Measurements from ENCODE around the gene SCFD2. TPM values are rescaled to one million over a fixed set of nuclear protein-coding genes. Genes with fewer than 3 reads are reported as not detected.

SCFD2 gene
- total RNA-seq, 1 donor, result 33.2 TPM

DNA sequence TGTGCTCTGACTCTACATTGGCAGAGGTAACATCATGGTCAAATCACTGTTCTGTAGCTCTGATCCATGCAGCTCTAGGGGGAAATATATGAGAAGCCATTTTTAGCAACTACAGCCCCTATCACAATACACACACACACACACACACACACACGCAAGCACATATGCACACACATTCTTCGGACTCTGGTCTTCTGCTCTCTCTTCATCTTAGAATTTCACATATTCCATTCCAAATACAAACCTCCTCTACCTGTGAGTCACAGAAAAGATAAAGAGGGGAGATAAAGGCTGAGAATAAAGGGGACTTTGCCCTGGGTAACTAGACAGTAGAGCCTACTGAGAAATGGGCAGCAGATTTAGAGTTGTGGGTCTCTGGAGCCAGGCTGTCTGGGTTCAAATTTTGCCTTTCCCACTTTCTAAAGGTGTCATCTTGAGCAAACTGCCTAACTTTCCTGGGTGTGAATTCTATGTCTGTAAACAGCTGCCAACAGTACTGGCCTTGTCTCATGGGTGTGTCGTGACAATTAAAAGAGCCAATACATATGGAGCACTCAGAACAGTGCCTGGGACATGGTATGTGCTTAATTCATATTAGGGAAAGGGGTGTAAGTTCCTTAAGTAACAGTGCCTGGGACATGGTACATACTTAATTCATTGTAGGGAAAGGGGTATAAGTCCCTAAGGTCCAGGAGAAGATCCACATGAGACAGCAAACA is 515.3 kb downstream of the SCFD2 start:
- H3K4me3 ChIP-seq (ENCODE audit: low read depth, low read length), result no peak overlapping the region
- no peak for DNase-seq (ENCODE audit: low read depth)
- TF ChIP-seq, protein P1, sequence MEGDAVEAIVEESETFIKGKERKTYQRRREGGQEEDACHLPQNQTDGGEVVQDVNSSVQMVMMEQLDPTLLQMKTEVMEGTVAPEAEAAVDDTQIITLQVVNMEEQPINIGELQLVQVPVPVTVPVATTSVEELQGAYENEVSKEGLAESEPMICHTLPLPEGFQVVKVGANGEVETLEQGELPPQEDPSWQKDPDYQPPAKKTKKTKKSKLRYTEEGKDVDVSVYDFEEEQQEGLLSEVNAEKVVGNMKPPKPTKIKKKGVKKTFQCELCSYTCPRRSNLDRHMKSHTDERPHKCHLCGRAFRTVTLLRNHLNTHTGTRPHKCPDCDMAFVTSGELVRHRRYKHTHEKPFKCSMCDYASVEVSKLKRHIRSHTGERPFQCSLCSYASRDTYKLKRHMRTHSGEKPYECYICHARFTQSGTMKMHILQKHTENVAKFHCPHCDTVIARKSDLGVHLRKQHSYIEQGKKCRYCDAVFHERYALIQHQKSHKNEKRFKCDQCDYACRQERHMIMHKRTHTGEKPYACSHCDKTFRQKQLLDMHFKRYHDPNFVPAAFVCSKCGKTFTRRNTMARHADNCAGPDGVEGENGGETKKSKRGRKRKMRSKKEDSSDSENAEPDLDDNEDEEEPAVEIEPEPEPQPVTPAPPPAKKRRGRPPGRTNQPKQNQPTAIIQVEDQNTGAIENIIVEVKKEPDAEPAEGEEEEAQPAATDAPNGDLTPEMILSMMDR (IDR thresholded peaks at IDR 0.05; ENCODE audit: insufficient read depth, low read depth, low read length), result no peak

DNA sequence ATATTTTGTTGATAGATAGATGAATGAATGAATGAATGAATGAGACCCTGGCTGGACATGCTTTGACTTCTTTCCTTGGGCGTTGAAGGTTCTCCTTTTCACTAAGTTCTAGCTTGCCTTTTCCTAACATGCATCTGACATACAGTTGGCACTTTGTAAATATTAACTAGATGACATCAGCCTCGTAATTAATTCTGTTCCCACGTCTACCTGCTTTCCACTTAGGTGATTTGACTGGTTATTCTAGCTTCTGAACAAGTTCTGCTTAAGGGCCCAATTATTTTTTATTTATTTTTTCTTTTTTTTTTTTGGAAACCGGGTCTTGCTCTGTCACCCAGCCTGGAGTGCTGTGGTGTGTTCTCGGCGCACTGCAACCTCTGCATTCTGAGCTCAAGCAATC is 517.6 kb downstream of the SCFD2 start:
- no peak overlapping the region for H3K4me3 ChIP-seq (ENCODE audit: low read depth, low read length)
- TF ChIP-seq, protein P1 (IDR thresholded peaks at IDR 0.05; ENCODE audit: insufficient read depth, low read depth, low read length), result no peak
- no peak for DNase-seq (ENCODE audit: low read depth)

DNA sequence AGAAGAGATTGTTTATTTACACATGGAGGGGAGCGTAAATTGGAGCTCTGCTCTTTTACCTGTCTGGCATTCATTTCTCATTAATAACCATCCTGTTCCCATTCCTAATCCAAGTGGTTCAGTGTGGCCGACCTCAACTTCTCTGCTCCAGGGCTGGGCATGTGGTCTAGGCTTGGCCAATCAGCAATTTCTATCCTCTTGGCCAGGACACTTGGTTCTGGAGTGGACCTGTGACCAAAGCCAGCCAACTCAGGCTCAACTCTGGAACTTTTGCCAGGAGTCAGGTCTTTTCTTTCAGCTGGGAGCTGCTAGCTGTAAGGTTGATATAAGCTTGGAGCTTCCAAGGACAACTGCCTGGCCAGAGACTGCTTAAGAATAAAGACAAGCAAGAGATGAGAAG is 519.4 kb downstream of the SCFD2 start:
- H3K4me3 ChIP-seq (ENCODE audit: low read depth, low read length), result no peak overlapping the region
- TF ChIP-seq, protein P1 (IDR thresholded peaks at IDR 0.05; ENCODE audit: insufficient read depth, low read depth, low read length), result no peak
- DNase-seq (ENCODE audit: low read depth), result no peak

DNA sequence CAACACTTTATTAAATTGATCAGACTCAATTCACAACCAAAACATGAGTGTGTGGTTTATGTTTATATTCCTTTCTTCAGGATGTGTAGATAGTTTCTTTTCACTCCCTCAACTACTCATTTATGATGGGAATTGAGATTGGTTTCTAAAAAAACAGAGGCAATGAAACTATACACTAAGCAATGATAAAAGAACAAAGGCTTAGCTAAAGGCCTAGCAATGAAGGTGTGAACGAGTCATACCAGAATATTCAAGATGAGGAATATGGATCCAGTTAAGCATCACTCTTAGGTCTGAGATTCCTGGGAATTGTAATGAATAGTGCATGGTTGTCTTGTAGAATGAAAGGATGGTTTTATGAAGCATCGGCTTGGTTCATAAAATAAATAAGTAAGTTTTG is 521.3 kb downstream of the SCFD2 start:
- TF ChIP-seq, protein P1 (IDR thresholded peaks at IDR 0.05; ENCODE audit: insufficient read depth, low read depth, low read length), result no peak
- no peak overlapping the region for H3K4me3 ChIP-seq (ENCODE audit: low read depth, low read length)
- DNase-seq (ENCODE audit: low read depth), result no peak

DNA sequence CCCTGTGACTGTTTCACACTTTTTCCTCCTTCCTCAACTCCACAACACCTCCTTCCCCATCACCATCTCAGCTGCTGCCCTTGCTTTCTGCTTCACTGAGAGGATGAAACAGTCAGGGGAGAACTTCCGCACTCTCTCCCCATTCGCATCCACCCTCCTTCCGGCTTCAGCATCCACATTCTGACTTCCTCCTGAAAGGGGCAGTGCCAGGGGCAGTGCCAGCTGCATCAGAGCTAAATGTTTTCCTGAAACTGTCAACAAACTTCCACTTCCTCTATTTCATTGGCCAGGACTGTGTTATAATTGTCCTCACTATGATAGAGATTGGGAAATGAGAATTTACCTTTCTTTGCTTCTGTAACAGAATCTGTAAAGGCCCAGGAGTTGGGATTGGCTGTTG is 521.9 kb downstream of the SCFD2 start:
- H3K4me3 ChIP-seq (ENCODE audit: low read depth, low read length), result no peak overlapping the region
- no peak for DNase-seq (ENCODE audit: low read depth)
- TF ChIP-seq, protein P1 (IDR thresholded peaks at IDR 0.05; ENCODE audit: insufficient read depth, low read depth, low read length), result no peak

DNA sequence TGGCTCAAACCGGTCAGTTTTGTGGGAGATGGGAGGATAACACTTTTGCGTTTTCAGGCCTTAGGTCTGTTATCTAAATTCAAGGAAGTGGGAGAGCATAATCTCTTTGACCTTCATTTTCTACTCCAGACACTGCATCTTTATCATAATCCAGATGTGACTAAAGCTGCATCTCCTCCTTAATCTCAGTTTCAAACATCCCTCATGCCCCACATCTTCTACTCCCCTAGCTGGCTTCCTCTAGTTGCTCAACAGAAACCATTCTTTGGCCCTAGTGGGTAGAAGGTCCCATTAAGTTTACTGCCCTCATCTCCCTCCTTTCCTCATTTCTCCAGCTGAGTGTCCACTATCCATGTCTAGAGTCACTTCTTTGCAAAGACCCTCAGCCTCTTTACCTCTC is 522.5 kb downstream of the SCFD2 start:
- TF ChIP-seq, protein P1 (IDR thresholded peaks at IDR 0.05; ENCODE audit: insufficient read depth, low read depth, low read length), result no peak
- no peak overlapping the region for H3K4me3 ChIP-seq (ENCODE audit: low read depth, low read length)
- no peak for DNase-seq (ENCODE audit: low read depth)

DNA sequence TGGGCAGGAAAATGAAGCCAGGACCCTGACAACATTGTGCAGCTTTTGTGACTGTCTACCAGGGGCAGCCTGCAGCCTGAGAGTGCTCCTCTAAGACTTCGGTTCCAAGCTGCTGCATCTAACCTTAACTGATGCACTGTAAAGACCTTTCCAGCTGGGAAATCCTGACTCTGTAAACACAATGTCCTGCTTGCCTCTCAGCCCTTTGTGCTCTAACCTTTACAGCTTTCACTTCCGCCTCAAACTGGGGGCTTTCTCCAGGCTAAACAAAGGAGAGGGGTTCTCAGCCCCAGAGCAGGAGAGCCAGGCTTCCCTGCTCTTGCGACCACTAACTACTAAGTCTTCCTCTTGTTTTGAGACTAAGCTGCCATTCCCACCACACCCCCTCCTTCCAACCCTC is 523.1 kb downstream of the SCFD2 start:
- no peak for DNase-seq (ENCODE audit: low read depth)
- no peak overlapping the region for H3K4me3 ChIP-seq (ENCODE audit: low read depth, low read length)
- TF ChIP-seq, protein P1 (IDR thresholded peaks at IDR 0.05; ENCODE audit: insufficient read depth, low read depth, low read length), result no peak
